Astrocyte of the cerebellum (primary cell): ENCODE measurements around the gene SNTA1.

Experiments used
- DNase-seq: peaks from one replicate; pipeline ENCODE4 v3.0.0-alpha.2; 2011; ENCODE audit warnings: low read depth
- H3K4me3 ChIP-seq: 2 replicates; pipeline ENCODE4 v1.5.1; 2011; ENCODE audit warnings: mild to moderate bottlenecking, low read depth, low read length, moderate library complexity
- CTCF ChIP-seq: IDR thresholded peaks from 2 replicates; pipeline ENCODE4 v1.5.1; 2012; ENCODE audit warnings: low read length, low read depth, moderate library complexity, mild to moderate bottlenecking; ENCODE audit errors: missing control alignments
- in situ Hi-C: cut with HindIII; loops from 2 replicates; pipeline ENCODE4 v1.10.0; 2017; ENCODE audit warnings: low sequenced_read_pairs

The SNTA1 gene

DNA sequence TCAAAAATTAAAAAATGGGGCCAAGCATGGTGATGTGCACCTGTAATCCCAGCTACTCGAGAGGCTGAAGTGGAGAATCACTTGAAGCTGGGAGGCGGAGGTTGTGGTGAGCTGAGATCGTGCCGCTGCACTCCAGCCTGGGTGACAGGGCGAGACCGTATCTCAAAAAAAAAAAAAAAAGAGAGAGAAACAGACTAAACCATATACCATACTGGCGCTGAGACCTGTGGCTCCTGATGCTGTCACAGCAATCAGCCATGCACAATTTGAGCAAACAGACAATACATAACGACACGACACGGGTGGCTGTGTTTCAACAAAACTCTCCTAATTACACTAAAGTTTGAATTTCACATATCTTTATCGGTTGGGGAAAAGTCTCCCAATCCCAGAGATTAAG, 31.4 kb upstream of the SNTA1 start:
- H3K4me3 ChIP-seq = no peak overlapping the region
- no peak for DNase-seq
- no peak for TF ChIP-seq CTCF
- in situ Hi-C loops = no loop called here

DNA sequence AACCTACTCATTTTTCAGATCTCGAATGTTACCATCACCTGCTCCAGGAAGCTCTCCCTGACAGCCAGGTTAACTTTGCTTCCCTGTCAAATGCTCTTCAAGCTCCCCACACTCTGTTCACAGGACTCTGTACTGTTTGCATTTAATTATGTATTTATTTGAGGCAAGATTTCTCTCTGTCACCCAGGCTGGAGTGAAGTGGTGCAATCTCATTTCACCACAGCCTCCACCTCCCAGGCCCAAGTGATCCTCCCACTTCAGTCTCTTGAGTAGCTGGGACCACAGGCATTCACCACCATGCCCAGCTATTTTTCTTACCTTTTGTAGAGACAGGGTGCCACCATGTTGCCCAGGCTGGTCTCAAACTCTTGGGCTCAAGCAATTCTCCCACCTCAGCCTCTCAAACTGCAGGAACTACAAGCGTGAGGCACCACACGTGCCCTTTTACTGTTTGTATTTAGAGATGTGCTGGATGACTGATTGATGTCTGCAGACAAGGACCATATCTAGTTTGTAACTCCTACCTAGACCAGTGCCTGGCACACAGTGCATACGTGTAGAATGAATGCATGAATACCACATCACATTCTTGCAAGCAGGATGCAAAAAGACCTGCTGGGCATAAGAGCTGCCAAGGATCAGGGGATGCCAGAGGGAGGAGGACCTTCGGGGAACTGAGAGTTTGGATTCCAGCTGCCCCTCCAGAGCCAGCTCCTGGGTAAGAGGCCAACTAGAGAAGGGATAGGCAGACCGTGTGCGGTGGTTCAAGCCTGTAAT, 30.7 kb upstream of the SNTA1 start:
- in situ Hi-C loops = no loop called here
- no peak for DNase-seq
- H3K4me3 ChIP-seq = no peak overlapping the region
- no peak for TF ChIP-seq CTCF

DNA sequence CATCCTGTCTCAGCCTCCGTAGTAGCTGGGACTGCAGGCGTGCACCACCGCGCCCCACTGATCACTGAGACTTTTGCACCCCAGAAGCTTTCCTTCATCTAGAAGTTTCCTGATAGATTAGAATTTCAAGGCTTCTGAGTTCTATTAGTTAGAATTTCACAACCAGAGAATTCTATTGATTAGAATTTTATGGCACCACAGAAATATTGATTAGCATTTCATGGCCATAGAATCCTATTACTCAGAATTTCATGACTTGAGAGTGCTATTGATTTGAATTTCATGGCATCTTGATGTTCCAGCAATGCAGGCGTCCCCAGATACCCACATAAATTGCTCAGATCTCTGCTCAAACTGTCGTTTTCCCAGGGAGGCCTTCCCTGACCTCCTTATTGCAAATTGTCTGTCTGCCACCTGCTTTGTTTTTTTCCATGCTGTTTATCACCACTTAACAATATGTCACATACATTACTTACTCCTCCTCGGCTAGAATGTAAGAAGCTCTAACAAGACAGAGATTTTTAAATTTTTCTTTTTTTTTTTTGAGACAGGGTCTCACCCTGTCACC, 29.4 kb upstream of the SNTA1 start:
- H3K4me3 ChIP-seq = no peak overlapping the region
- in situ Hi-C loops = no loop called here
- DNase-seq = no peak
- TF ChIP-seq CTCF = no peak

DNA sequence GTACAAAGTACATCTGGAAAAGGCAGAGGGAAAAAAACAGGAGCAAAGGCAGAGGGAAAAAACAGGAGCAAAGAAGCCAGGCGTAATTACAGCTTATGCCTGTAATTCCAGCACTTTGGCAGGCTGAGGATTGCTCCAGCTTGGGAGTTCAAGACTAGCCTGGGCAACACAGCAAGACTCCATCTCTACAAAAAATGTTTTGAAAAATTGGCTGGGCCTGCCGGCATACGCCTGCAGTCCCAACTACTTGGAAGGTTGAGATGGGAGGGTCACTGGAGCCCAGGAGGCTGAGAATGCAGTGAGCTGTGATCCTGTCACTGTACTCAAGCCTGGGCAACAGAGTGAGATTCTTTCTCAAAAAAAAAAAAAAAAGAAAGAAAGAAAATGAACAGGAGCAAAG, 27.3 kb upstream of the SNTA1 start:
- in situ Hi-C loops = no loop called here
- no peak for DNase-seq
- no peak overlapping the region for H3K4me3 ChIP-seq
- no peak for TF ChIP-seq CTCF

GRCh38 chr20:33470457-33470856, 26.9 kb upstream of the SNTA1 start:
- in situ Hi-C loops = no loop called here
- no peak for DNase-seq
- no peak for TF ChIP-seq CTCF
- no peak overlapping the region for H3K4me3 ChIP-seq

- H3K4me3 ChIP-seq = no peak overlapping the region
- no peak for DNase-seq
- in situ Hi-C loops = no loop called here
- TF ChIP-seq CTCF = no peak
Observed at GRCh38 chr20:33466303-33466646, 22.7 kb upstream of the SNTA1 start.
